Aorta (tissue), 5 donors: ENCODE data around the gene MET. TPM values are rescaled to one million over a fixed set of nuclear protein-coding genes. Genes with fewer than 3 reads are reported as not detected.
"Not testable (repeated sequence)": the region's sequence is repeated elsewhere in the genome, so short reads cannot be mapped to it uniquely, and the experiment has no call there.

Experiments used
- ATAC-seq: fragments of 200-7000 bp; cut with Tn5 transposase; one replicate; pipeline ENCODE4 v1.9.1; 2022; ENCODE audit warnings: moderate library complexity; ENCODE audit not compliant: low FRiP score
- DNase-seq, 2 donors: peaks; one replicate each; pipeline ENCODE4 v3.0.0-alpha.2; 2020
- H3K27ac ChIP-seq, 2 donors: one replicate each; pipeline ENCODE4 v1.5.1; 2013; ENCODE audit warnings: low read length in 2 of 2, mild to moderate bottlenecking in 2 of 2, moderate library complexity in 2 of 2, control low read depth in 1 of 2, inconsistent platforms in 1 of 2, low read depth in 1 of 2
- H3K27me3 ChIP-seq, 2 donors: one replicate each; pipeline ENCODE4 v1.6.1; 2013; ENCODE audit warnings: control low read depth in 1 of 2, low read length in 1 of 2, mild to moderate bottlenecking in 1 of 2, moderate library complexity in 1 of 2; ENCODE audit not compliant: insufficient read depth in 2 of 2, control insufficient read depth in 1 of 2
- H3K36me3 ChIP-seq, 2 donors: one replicate each; pipeline ENCODE4 v1.6.1; 2013; ENCODE audit warnings: control low read depth in 1 of 2, low read length in 1 of 2, mild to moderate bottlenecking in 1 of 2; ENCODE audit not compliant: insufficient read depth in 2 of 2, control insufficient read depth in 1 of 2
- H3K4me1 ChIP-seq, 2 donors: one replicate each; pipeline ENCODE4 v1.6.1; 2013; ENCODE audit warnings: low read length in 2 of 2, control low read depth in 1 of 2, mild to moderate bottlenecking in 1 of 2, moderate library complexity in 1 of 2; ENCODE audit not compliant: insufficient read depth in 2 of 2, control insufficient read depth in 1 of 2
- H3K4me3 ChIP-seq, 2 donors: one replicate each; pipeline ENCODE4 v1.5.1; 2013; ENCODE audit warnings: low read length in 2 of 2, control low read depth in 1 of 2, mild to moderate bottlenecking in 1 of 2
- H3K9me3 ChIP-seq: one replicate; pipeline ENCODE4 v1.6.1; 2013; ENCODE audit warnings: mild to moderate bottlenecking, low read length; ENCODE audit not compliant: control insufficient read depth
- WGBS, 2 donors: extraction: QIAGEN DNeasy Blood & Tissue Kit; methylation state at CpG; one replicate each; pipeline ENCODE4 v1.1.7; 2013; 5-methylcytosine and 5-hydroxymethylcytosine counted together
- intact Hi-C, 2 donors: fragments of 100-400 bp; cut with DNase I; formaldehyde crosslinking; loops; one replicate each; pipeline versions ENCODE4 v1.14.2 to v1.15.0; 2022
- polyA plus RNA-seq, 2 donors: library from polyadenylated mRNA; stranded (reverse); fragments of 200-250 nt; gene quantifications; one replicate each; pipeline ENCODE4 v1.2.3, GENCODE V29; 2013
- total RNA-seq, 2 donors: library from RNA; stranded (reverse); fragmentation: NEBNext Ultra II Directional; extraction: Animal tissue kit (Norgen Biotek cat#: 25700); gene quantifications; one replicate each; pipeline ENCODE4 v1.2.1, GENCODE V29; 2021
- donor health status: healthy with polysubstance abuse.
- donor health status: Bipolar disorder and iron deficiency.
- donor health status: DM: no; HTN: no; CAD: no.
- donor health status: DM: no; HTN: no; CAD: no.
- donor health status: DM: yes; HTN: yes; CAD: no.

The MET gene
- total and polyA plus RNA-seq, 4 donors = 0.79 to 24.6 (median 9.3) TPM

- peaks cover 0 to 2% of the 10 kb centered on the region in 2 donors for H3K4me1 ChIP-seq
- no peaks in the 10 kb centered on the region for H3K9me3 ChIP-seq
- DNase-seq = no peak
- WGBS, 2 donors = 89 to 90% methylated on average over 9 of the region's 9 CpGs
- intact Hi-C loops = no loop called here
- no peak overlapping the region for H3K4me3 ChIP-seq
- H3K27me3 ChIP-seq = no peaks in the 10 kb centered on the region
- H3K27ac ChIP-seq = no peak overlapping the region
- H3K36me3 ChIP-seq = no peaks in the 10 kb centered on the region
- no peak for ATAC-seq
Measured at GRCh38 chr7:116740755-116741462, 68.9 kb downstream of the MET start.

- Histone ChIP-seq H3K27ac (no peak overlapping the region), H3K4me3 (no peak overlapping the region), H3K36me3 (no peaks in the 10 kb centered on the region), H3K9me3 (no peaks in the 10 kb centered on the region), H3K4me1 (peaks cover 0 to 2% of the 10 kb centered on the region in 2 donors), H3K27me3 (no peaks in the 10 kb centered on the region)
- ATAC-seq = no peak
- WGBS, 2 donors = 47 to 51% methylated on average over 7 of the region's 7 CpGs
- DNase-seq = no peak
- intact Hi-C loops = no loop called here
Measured at GRCh38 chr7:116741625-116742316, 69.8 kb downstream of the MET start.

GRCh38 chr7:116742641-116743040, 70.6 kb downstream of the MET start:
- no peaks in the 10 kb centered on the region for H3K4me1 ChIP-seq
- H3K27me3 ChIP-seq = no peaks in the 10 kb centered on the region
- no peaks in the 10 kb centered on the region for H3K9me3 ChIP-seq
- 87 to 89% methylated on average over 6 of the region's 6 CpGs for WGBS, 2 donors
- no peaks in the 10 kb centered on the region for H3K36me3 ChIP-seq
- no peak for ATAC-seq
- intact Hi-C loops = no loop called here
- H3K27ac ChIP-seq = no peak overlapping the region
- no peak overlapping the region for H3K4me3 ChIP-seq
- DNase-seq = no peak

GRCh38 chr7:116743835-116744234, 71.8 kb downstream of the MET start:
- 44 to 59% methylated on average over 2 of the region's 2 CpGs for WGBS, 2 donors
- intact Hi-C loops, H3K36me3 ChIP-seq: not testable (repeated sequence)

GRCh38 chr7:116746388-116746787, 74.4 kb downstream of the MET start:
- H3K27me3 ChIP-seq, ATAC-seq, H3K9me3 ChIP-seq, H3K4me1 ChIP-seq, intact Hi-C loops, H3K27ac ChIP-seq, H3K4me3 ChIP-seq, H3K36me3 ChIP-seq, DNase-seq: not testable (repeated sequence)
- 88 to 91% methylated on average over 4 to 5 of the region's 5 CpGs for WGBS, 2 donors

More at GRCh38 chr7:116743835-116744234, 71.8 kb downstream of the MET start:
- not testable (repeated sequence) for H3K9me3 ChIP-seq, H3K4me3 ChIP-seq, H3K27me3 ChIP-seq, H3K4me1 ChIP-seq, H3K27ac ChIP-seq, DNase-seq, ATAC-seq

- H3K36me3 ChIP-seq, H3K27me3 ChIP-seq, ATAC-seq, H3K4me3 ChIP-seq, DNase-seq, H3K4me1 ChIP-seq, H3K27ac ChIP-seq, intact Hi-C loops, H3K9me3 ChIP-seq: not testable (repeated sequence)
- 90 to 92% methylated on average over 4 of the region's 4 CpGs for WGBS, 2 donors
Measured at GRCh38 chr7:116751070-116751469, 79.1 kb downstream of the MET start.

- H3K4me3 ChIP-seq = no peak overlapping the region
- intact Hi-C loops = no loop called here
- no peak for ATAC-seq
- no peaks in the 10 kb centered on the region for H3K27me3 ChIP-seq
- H3K9me3 ChIP-seq = no peaks in the 10 kb centered on the region
- no peak overlapping the region for H3K27ac ChIP-seq
- WGBS, 2 donors = 75 to 79% methylated on average over 9 of the region's 9 CpGs
- no peaks in the 10 kb centered on the region for H3K36me3 ChIP-seq
- no peak for DNase-seq
- no peaks in the 10 kb centered on the region for H3K4me1 ChIP-seq
Measured at GRCh38 chr7:116752305-116753074, 80.5 kb downstream of the MET start.

- ATAC-seq = no peak
- WGBS, 2 donors = 80 to 82% methylated on average over 2 of the region's 2 CpGs
- Histone ChIP-seq H3K27me3 (no peaks in the 10 kb centered on the region), H3K4me3 (no peak overlapping the region), H3K4me1 (no peaks in the 10 kb centered on the region), H3K36me3 (no peaks in the 10 kb centered on the region), H3K9me3 (no peaks in the 10 kb centered on the region), H3K27ac (no peak overlapping the region)
- no peak for DNase-seq
- intact Hi-C loops = no loop called here
Measured at GRCh38 chr7:116753130-116753529, 81.1 kb downstream of the MET start.
